ENCODE data around the gene DCST1.
"Not testable (repeated sequence)": the region's sequence is repeated elsewhere in the genome, so short reads cannot be mapped to it uniquely, and the experiment has no call there.

GRCh38 chr1:154986736-154987135, 46.9 kb upstream of the DCST1 start:
- TF ChIP-seq POLR2A (IDR thresholded peaks at IDR 0.05; ENCODE audit: extremely low read depth, insufficient read length); CTCF (IDR thresholded peaks at IDR 0.05; ENCODE audit: low read depth, low read length); MYC (IDR thresholded peaks at IDR 0.05; ENCODE audit: low read depth, low read length): not testable (repeated sequence)
